Osteocyte (in vitro differentiated cells): Measurements from ENCODE around the gene TGFBR3. TPM values are rescaled to one million over a fixed set of nuclear protein-coding genes. Genes with fewer than 3 reads are reported as not detected.
A peak's percentile ranks its signal among the peaks of the same experiment; 100 is the strongest.

Experiments used
- DNase-seq: peaks from one replicate; pipeline ENCODE4 v3.0.0; 2021; ENCODE audit warnings: mixed read lengths; ENCODE audit not compliant: unreplicated experiment; ENCODE audit errors: extremely low spot score
- H3K27ac Mint-ChIP-seq: one replicate; pipeline ENCODE4 v1.8.0; 2021; ENCODE audit warnings: mild to moderate bottlenecking, mixed read lengths; ENCODE audit not compliant: unreplicated experiment
- H3K27me3 Mint-ChIP-seq: one replicate; pipeline ENCODE4 v1.8.0; 2021; ENCODE audit warnings: mixed read lengths; ENCODE audit not compliant: unreplicated experiment
- H3K36me3 Mint-ChIP-seq: one replicate; pipeline ENCODE4 v1.8.0; 2021; ENCODE audit warnings: mixed read lengths; ENCODE audit not compliant: unreplicated experiment
- H3K4me1 Mint-ChIP-seq: one replicate; pipeline ENCODE4 v1.8.0; 2021; ENCODE audit warnings: mixed read lengths; ENCODE audit not compliant: unreplicated experiment
- H3K4me3 Mint-ChIP-seq: one replicate; pipeline ENCODE4 v1.8.0; 2021; ENCODE audit warnings: mild to moderate bottlenecking, moderate library complexity, mixed read lengths; ENCODE audit not compliant: unreplicated experiment
- H3K9me3 Mint-ChIP-seq: one replicate; pipeline ENCODE4 v1.8.0; 2021; ENCODE audit warnings: mixed read lengths; ENCODE audit not compliant: unreplicated experiment
- CTCF ChIP-seq: fragments of 200-600 bp; sonication (generic); IDR thresholded peaks from 2 replicates; pipeline ENCODE4 v1.5.0; 2021; ENCODE audit warnings: antibody characterized with exemption, mild to moderate bottlenecking, moderate library complexity
- total RNA-seq: library from RNA; stranded (reverse); gene quantifications from 2 replicates; pipeline ENCODE4 v1.2.1, GENCODE V29; 2021

The TGFBR3 gene
- total RNA-seq, 1 donor from 2014 or later = 14.1 TPM

- DNase-seq = no peak
Measured at GRCh38 chr1:91754348-91754747, 131.6 kb downstream of the TGFBR3 start.

GRCh38 chr1:91753878-91754277 is 132.1 kb downstream of the TGFBR3 start:
- DNase-seq = no peak
- H3K9me3 Mint-ChIP-seq = no peaks in the 10 kb centered on the region
- TF ChIP-seq CTCF = no peak

More at GRCh38 chr1:91754348-91754747, 131.6 kb downstream of the TGFBR3 start:
- Mint-ChIP-seq H3K27me3 (no peaks in the 10 kb centered on the region), H3K36me3 (peaks cover 8% of the 10 kb centered on the region), H3K27ac (peak overlapping the region; percentile 31), H3K4me3 (no peak overlapping the region), H3K9me3 (no peaks in the 10 kb centered on the region), H3K4me1 (peaks cover 48% of the 10 kb centered on the region)
- no peak for TF ChIP-seq CTCF

GRCh38 chr1:91752324-91752723 is 133.6 kb downstream of the TGFBR3 start:
- Mint-ChIP-seq H3K9me3 (peaks cover 1% of the 10 kb centered on the region), H3K4me1 (peaks cover 49% of the 10 kb centered on the region), H3K4me3 (no peak overlapping the region), H3K27ac (no peak overlapping the region), H3K36me3 (peaks cover 10% of the 10 kb centered on the region), H3K27me3 (no peaks in the 10 kb centered on the region)
- no peak for TF ChIP-seq CTCF
- DNase-seq = no peak

More at GRCh38 chr1:91753878-91754277, 132.1 kb downstream of the TGFBR3 start:
- Mint-ChIP-seq H3K27me3 (no peaks in the 10 kb centered on the region), H3K36me3 (peaks cover 8% of the 10 kb centered on the region), H3K27ac (no peak overlapping the region), H3K4me1 (peaks cover 52% of the 10 kb centered on the region), H3K4me3 (no peak overlapping the region)

- H3K9me3 Mint-ChIP-seq = peaks cover 10% of the 10 kb centered on the region
- DNase-seq = no peak
- H3K4me3 Mint-ChIP-seq = peak overlapping the region; percentile 31
- peaks cover 51% of the 10 kb centered on the region for H3K4me1 Mint-ChIP-seq
- no peak for TF ChIP-seq CTCF
- H3K27me3 Mint-ChIP-seq = no peaks in the 10 kb centered on the region
- peaks cover 17% of the 10 kb centered on the region for H3K36me3 Mint-ChIP-seq
- H3K27ac Mint-ChIP-seq = peak overlapping the region; percentile 83
Measured at GRCh38 chr1:91751275-91751674, 134.7 kb downstream of the TGFBR3 start.

- H3K27ac Mint-ChIP-seq = peak overlapping the region; percentile 83
- TF ChIP-seq CTCF = no peak
- peaks cover 12% of the 10 kb centered on the region for H3K9me3 Mint-ChIP-seq
- H3K4me3 Mint-ChIP-seq = no peak overlapping the region
- DNase-seq = no peak
- peaks cover 58% of the 10 kb centered on the region for H3K4me1 Mint-ChIP-seq
- H3K27me3 Mint-ChIP-seq = no peaks in the 10 kb centered on the region
- peaks cover 21% of the 10 kb centered on the region for H3K36me3 Mint-ChIP-seq
Measured at GRCh38 chr1:91750398-91750996, 135.5 kb downstream of the TGFBR3 start.
